HEK293 (cell line): ENCODE data around the gene DNHD1.

ENCODE experiments used
- EGR2 ChIP-seq: fragments of 450-650 bp; formaldehyde crosslinking; IDR thresholded peaks from 2 replicates; pipeline ENCODE4 v1.5.1; 2016; ENCODE audit warnings: low read depth, missing biosample characterization, missing genetic modification characterization
- GLIS1 ChIP-seq: fragments of 450-650 bp; formaldehyde crosslinking; IDR thresholded peaks from 2 replicates; pipeline ENCODE4 v1.5.1; 2016; ENCODE audit warnings: missing biosample characterization, missing genetic modification characterization
- KLF1 ChIP-seq: fragments of 450-650 bp; formaldehyde crosslinking; IDR thresholded peaks from 2 replicates; pipeline ENCODE4 v1.5.1; 2016; ENCODE audit warnings: missing biosample characterization, missing genetic modification characterization
- TRIM28 ChIP-seq: IDR thresholded peaks from 2 replicates; pipeline ENCODE4 v1.6.1; 2011; ENCODE audit warnings: low read length, control low read depth, borderline replicate concordance
- ZBTB17 ChIP-seq: fragments of 450-650 bp; formaldehyde crosslinking; IDR thresholded peaks from 2 replicates; pipeline ENCODE4 v1.5.1; 2016; ENCODE audit warnings: missing biosample characterization, missing genetic modification characterization
- ZBTB8A ChIP-seq: fragments of 450-650 bp; formaldehyde crosslinking; IDR thresholded peaks from 2 replicates; pipeline ENCODE4 v1.5.1; 2016; ENCODE audit warnings: missing biosample characterization, missing genetic modification characterization
- ZNF335 ChIP-seq: fragments of 450-650 bp; formaldehyde crosslinking; conservative IDR thresholded peaks from 2 replicates; pipeline ENCODE4 v1.5.1; 2016; ENCODE audit warnings: missing biosample characterization, missing genetic modification characterization
- ZNF561 ChIP-seq: fragments of 450-650 bp; IDR thresholded peaks from 2 replicates; pipeline ENCODE4 v1.5.1; 2018; ENCODE audit warnings: missing biosample characterization, missing genetic modification characterization, borderline replicate concordance
- ZNF600 ChIP-seq: fragments of 450-650 bp; formaldehyde crosslinking; IDR thresholded peaks from 2 replicates; pipeline ENCODE4 v1.5.1; 2016; ENCODE audit warnings: missing biosample characterization, missing genetic modification characterization
- ZNF707 ChIP-seq: fragments of 450-650 bp; formaldehyde crosslinking; IDR thresholded peaks from 2 replicates; pipeline ENCODE4 v1.5.1; 2016; ENCODE audit warnings: missing biosample characterization, missing genetic modification characterization
- ZNF791 ChIP-seq: fragments of 450-650 bp; formaldehyde crosslinking; IDR thresholded peaks from 2 replicates; pipeline ENCODE4 v1.5.1; 2016; ENCODE audit warnings: missing biosample characterization, missing genetic modification characterization
- TF ChIP-seq, protein P1 (sequence below): fragments of 450-650 bp; formaldehyde crosslinking; IDR thresholded peaks from 2 replicates; pipeline ENCODE4 v1.5.1; 2016; ENCODE audit warnings: missing biosample characterization, missing genetic modification characterization, low read depth
- TF ChIP-seq, protein P2 (sequence below): fragments of 450-650 bp; formaldehyde crosslinking; IDR thresholded peaks from 2 replicates; pipeline ENCODE4 v1.5.1; 2016; ENCODE audit warnings: missing biosample characterization, missing genetic modification characterization
- TF ChIP-seq, protein P3 (sequence below): fragments of 450-650 bp; formaldehyde crosslinking; IDR thresholded peaks from 2 replicates; pipeline ENCODE4 v1.5.1; 2017; ENCODE audit warnings: missing biosample characterization, missing genetic modification characterization
- TF ChIP-seq, protein P4 (sequence below): fragments of 450-650 bp; formaldehyde crosslinking; IDR thresholded peaks from 2 replicates; pipeline ENCODE4 v1.5.1; 2016; ENCODE audit warnings: missing biosample characterization, missing genetic modification characterization
- TF ChIP-seq, protein P5 (sequence below): sonication (generic); formaldehyde crosslinking; IDR thresholded peaks from 2 replicates; pipeline ENCODE4 v1.8.1; 2022; ENCODE audit warnings: mild to moderate bottlenecking, moderate library complexity, missing genetic modification reagents
- TF ChIP-seq, protein P6 (sequence below): fragments of 450-650 bp; formaldehyde crosslinking; IDR thresholded peaks from 2 replicates; pipeline ENCODE4 v1.5.1; 2017; ENCODE audit warnings: missing biosample characterization, missing genetic modification characterization
- TF ChIP-seq, protein P7 (sequence below): fragments of 450-650 bp; formaldehyde crosslinking; conservative IDR thresholded peaks from 2 replicates; pipeline ENCODE4 v1.5.1; 2016; ENCODE audit warnings: low read depth, missing biosample characterization, missing genetic modification characterization

Gene DNHD1

DNA sequence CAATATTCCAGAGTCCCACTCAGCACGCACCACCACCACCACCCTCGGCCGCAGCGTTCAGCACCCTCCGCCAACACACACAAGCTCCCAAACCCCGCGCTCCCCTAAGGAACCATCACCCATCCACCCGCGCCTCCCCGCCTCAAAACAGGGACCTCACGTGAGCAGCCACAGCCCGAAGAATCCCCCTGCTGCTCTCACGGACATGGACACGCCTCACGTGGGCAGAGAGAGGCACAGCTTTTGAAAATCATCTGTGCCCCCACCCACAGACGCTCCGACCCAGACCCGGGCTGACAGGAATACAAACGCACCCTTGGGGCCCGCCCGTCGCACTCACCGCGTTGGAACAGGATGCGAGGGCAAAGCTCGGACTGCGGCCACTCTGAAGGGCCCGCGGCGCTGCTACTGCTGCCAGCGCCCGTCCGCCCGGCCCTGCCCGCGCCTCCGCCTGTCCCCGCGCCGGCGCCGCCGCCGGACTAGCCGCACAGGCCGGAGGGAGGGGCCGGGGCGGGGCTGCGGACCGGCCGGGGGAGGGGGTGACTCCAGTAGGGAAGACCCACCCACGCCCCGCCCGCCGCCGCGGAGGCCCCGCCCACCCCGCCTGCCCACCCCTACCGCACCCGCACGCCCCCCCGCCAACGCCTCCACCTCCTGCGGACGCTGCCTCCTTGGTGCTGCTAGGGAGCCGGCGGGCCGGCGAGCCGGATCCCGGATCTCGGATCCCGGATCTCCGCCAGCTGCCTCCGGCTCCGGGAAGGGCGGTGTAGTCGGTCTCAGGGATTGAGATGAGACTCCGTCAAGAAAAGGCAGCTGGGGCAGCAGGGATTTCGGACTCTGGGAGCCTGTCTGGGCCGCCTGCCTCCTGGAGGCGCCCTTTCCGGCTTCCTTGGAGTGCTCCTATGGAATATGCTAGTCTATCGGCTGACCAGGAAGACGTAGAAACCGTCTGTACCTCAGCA lies 23.3 kb upstream of the DNHD1 start, which contains the start of gene TRIM3 (continued):
- TF ChIP-seq ZNF707 (tag by site-specific recombination) (no peak), ZNF561 (tag by site-specific recombination) (no peak), KLF1 (tag by site-specific recombination) (0 out of 2 replicates have a peak, but pooled peaks have one; percentile 14), ZNF600 (tag by site-specific recombination) (peak; percentile 82), TRIM28 (0 out of 2 replicates have a peak, but pooled peaks have one; percentile 17), EGR2 (peak; percentile 87), ZNF335 (tag by site-specific recombination) (peak; percentile 52), ZNF791 (tag by site-specific recombination) (no peak), GLIS1 (tag by site-specific recombination) (peak; percentile 35; the same call in 1 of the 2 replicates), ZBTB8A (tag by site-specific recombination) (0 out of 2 replicates have a peak, but pooled peaks have one; percentile 19), ZBTB17 (tag by site-specific recombination) (peak; percentile 72; the same call in 1 of the 2 replicates)
- TF ChIP-seq, protein P1, sequence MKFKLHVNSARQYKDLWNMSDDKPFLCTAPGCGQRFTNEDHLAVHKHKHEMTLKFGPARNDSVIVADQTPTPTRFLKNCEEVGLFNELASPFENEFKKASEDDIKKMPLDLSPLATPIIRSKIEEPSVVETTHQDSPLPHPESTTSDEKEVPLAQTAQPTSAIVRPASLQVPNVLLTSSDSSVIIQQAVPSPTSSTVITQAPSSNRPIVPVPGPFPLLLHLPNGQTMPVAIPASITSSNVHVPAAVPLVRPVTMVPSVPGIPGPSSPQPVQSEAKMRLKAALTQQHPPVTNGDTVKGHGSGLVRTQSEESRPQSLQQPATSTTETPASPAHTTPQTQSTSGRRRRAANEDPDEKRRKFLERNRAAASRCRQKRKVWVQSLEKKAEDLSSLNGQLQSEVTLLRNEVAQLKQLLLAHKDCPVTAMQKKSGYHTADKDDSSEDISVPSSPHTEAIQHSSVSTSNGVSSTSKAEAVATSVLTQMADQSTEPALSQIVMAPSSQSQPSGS (tag by site-specific recombination) = no peak
- TF ChIP-seq, protein P2, sequence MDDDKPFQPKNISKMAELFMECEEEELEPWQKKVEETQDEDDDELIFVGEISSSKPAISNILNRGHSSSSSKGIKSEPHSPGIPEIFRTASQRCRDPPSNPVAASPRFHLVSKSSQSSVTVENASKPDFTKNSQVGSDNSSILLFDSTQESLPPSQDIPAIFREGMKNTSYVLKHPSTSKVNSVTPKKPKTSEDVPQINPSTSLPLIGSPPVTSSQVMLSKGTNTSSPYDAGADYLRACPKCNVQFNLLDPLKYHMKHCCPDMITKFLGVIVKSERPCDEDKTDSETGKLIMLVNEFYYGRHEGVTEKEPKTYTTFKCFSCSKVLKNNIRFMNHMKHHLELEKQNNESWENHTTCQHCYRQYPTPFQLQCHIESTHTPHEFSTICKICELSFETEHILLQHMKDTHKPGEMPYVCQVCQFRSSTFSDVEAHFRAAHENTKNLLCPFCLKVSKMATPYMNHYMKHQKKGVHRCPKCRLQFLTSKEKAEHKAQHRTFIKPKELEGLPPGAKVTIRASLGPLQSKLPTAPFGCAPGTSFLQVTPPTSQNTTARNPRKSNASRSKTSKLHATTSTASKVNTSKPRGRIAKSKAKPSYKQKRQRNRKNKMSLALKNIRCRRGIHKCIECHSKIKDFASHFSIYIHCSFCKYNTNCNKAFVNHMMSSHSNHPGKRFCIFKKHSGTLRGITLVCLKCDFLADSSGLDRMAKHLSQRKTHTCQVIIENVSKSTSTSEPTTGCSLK (tag by site-specific recombination) = no peak
- TF ChIP-seq, protein P3, sequence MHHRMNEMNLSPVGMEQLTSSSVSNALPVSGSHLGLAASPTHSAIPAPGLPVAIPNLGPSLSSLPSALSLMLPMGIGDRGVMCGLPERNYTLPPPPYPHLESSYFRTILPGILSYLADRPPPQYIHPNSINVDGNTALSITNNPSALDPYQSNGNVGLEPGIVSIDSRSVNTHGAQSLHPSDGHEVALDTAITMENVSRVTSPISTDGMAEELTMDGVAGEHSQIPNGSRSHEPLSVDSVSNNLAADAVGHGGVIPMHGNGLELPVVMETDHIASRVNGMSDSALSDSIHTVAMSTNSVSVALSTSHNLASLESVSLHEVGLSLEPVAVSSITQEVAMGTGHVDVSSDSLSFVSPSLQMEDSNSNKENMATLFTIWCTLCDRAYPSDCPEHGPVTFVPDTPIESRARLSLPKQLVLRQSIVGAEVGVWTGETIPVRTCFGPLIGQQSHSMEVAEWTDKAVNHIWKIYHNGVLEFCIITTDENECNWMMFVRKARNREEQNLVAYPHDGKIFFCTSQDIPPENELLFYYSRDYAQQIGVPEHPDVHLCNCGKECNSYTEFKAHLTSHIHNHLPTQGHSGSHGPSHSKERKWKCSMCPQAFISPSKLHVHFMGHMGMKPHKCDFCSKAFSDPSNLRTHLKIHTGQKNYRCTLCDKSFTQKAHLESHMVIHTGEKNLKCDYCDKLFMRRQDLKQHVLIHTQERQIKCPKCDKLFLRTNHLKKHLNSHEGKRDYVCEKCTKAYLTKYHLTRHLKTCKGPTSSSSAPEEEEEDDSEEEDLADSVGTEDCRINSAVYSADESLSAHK (tag by site-specific recombination) = peak; percentile 37; the same call in 1 of the 2 replicates
- TF ChIP-seq, protein P4, sequence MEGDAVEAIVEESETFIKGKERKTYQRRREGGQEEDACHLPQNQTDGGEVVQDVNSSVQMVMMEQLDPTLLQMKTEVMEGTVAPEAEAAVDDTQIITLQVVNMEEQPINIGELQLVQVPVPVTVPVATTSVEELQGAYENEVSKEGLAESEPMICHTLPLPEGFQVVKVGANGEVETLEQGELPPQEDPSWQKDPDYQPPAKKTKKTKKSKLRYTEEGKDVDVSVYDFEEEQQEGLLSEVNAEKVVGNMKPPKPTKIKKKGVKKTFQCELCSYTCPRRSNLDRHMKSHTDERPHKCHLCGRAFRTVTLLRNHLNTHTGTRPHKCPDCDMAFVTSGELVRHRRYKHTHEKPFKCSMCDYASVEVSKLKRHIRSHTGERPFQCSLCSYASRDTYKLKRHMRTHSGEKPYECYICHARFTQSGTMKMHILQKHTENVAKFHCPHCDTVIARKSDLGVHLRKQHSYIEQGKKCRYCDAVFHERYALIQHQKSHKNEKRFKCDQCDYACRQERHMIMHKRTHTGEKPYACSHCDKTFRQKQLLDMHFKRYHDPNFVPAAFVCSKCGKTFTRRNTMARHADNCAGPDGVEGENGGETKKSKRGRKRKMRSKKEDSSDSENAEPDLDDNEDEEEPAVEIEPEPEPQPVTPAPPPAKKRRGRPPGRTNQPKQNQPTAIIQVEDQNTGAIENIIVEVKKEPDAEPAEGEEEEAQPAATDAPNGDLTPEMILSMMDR (tag by site-specific recombination) = peak; percentile 40; the same call in 1 of the 2 replicates
- TF ChIP-seq, protein P5, sequence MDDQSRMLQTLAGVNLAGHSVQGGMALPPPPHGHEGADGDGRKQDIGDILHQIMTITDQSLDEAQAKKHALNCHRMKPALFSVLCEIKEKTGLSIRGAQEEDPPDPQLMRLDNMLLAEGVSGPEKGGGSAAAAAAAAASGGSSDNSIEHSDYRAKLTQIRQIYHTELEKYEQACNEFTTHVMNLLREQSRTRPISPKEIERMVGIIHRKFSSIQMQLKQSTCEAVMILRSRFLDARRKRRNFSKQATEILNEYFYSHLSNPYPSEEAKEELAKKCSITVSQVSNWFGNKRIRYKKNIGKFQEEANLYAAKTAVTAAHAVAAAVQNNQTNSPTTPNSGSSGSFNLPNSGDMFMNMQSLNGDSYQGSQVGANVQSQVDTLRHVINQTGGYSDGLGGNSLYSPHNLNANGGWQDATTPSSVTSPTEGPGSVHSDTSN (CRISPR knock-in tag) = no peak
- TF ChIP-seq, protein P6, sequence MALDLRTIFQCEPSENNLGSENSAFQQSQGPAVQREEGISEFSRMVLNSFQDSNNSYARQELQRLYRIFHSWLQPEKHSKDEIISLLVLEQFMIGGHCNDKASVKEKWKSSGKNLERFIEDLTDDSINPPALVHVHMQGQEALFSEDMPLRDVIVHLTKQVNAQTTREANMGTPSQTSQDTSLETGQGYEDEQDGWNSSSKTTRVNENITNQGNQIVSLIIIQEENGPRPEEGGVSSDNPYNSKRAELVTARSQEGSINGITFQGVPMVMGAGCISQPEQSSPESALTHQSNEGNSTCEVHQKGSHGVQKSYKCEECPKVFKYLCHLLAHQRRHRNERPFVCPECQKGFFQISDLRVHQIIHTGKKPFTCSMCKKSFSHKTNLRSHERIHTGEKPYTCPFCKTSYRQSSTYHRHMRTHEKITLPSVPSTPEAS (tag by site-specific recombination) = no peak
- TF ChIP-seq, protein P7, sequence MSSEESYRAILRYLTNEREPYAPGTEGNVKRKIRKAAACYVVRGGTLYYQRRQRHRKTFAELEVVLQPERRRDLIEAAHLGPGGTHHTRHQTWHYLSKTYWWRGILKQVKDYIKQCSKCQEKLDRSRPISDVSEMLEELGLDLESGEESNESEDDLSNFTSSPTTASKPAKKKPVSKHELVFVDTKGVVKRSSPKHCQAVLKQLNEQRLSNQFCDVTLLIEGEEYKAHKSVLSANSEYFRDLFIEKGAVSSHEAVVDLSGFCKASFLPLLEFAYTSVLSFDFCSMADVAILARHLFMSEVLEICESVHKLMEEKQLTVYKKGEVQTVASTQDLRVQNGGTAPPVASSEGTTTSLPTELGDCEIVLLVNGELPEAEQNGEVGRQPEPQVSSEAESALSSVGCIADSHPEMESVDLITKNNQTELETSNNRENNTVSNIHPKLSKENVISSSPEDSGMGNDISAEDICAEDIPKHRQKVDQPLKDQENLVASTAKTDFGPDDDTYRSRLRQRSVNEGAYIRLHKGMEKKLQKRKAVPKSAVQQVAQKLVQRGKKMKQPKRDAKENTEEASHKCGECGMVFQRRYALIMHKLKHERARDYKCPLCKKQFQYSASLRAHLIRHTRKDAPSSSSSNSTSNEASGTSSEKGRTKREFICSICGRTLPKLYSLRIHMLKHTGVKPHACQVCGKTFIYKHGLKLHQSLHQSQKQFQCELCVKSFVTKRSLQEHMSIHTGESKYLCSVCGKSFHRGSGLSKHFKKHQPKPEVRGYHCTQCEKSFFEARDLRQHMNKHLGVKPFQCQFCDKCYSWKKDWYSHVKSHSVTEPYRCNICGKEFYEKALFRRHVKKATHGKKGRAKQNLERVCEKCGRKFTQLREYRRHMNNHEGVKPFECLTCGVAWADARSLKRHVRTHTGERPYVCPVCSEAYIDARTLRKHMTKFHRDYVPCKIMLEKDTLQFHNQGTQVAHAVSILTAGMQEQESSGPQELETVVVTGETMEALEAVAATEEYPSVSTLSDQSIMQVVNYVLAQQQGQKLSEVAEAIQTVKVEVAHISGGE = 0 out of 2 replicates have a peak, but pooled peaks have one; percentile 18
